GM12891 (cell line): ENCODE data around the gene IDH3G.

ENCODE experiments used
- DNase-seq: peaks from one replicate; pipeline ENCODE4 v3.0.0; 2011; ENCODE audit warnings: low spot score; ENCODE audit not compliant: insufficient read length
- FAIRE-seq: peaks from 2 replicates; lab custom pipeline; 2011; peaks lifted over from hg19 to GRCh38; lab: Jason Lieb, UNC
- PAX5 ChIP-seq: IDR thresholded peaks from 2 replicates; pipeline ENCODE4 v1.6.1; 2011; ENCODE audit warnings: low read length, moderate library complexity, mild to moderate bottlenecking; ENCODE audit not compliant: insufficient read depth, severe bottlenecking
- POLR2A ChIP-seq: IDR thresholded peaks from 2 replicates; pipeline ENCODE4 v1.6.1; 2011; ENCODE audit warnings: low read depth, low read length, control low read depth
- POLR2AphosphoS5 ChIP-seq: IDR thresholded peaks from 2 replicates; pipeline ENCODE4 v1.6.1; 2011; ENCODE audit warnings: low read depth, low read length, control low read depth
- POU2F2 ChIP-seq: IDR thresholded peaks from 2 replicates; pipeline ENCODE4 v1.6.1; 2011; ENCODE audit warnings: low read depth, mild to moderate bottlenecking, control low read depth, low read length, moderate library complexity
- SPI1 ChIP-seq: IDR thresholded peaks from 2 replicates; pipeline ENCODE4 v1.6.1; 2011; ENCODE audit warnings: low read depth, low read length, control low read depth
- TAF1 ChIP-seq: IDR thresholded peaks from 2 replicates; pipeline ENCODE4 v1.6.1; 2011; ENCODE audit warnings: low read depth, low read length, control low read depth

The IDH3G gene

GRCh38 chrX:153736071-153736820 is 57.9 kb downstream of the IDH3G start:
- FAIRE-seq (no peak), DNase-seq (no peak)

More at GRCh38 chrX:153736071-153736820, 57.9 kb downstream of the IDH3G start:
- no peak for TF ChIP-seq PAX5
- TF ChIP-seq POLR2A = no peak
- no peak for TF ChIP-seq POU2F2
- TF ChIP-seq POLR2AphosphoS5 = no peak
- no peak for TF ChIP-seq TAF1
- no peak for TF ChIP-seq SPI1
